H1 (cell line): Measurements from ENCODE around the gene VAMP4. TPM values are rescaled to one million over a fixed set of nuclear protein-coding genes. Genes with fewer than 3 reads are reported as not detected.

ENCODE experiments used
- CTCF ChIA-PET: fragments of 300-600 bp; sonication (Branson Sonifier 250); formaldehyde crosslinking; loops from one replicate; lab custom pipeline; 2021; ENCODE audit not compliant: partially characterized antibody; lab: Charles Lee
- POLR2A ChIA-PET: fragments of 300-600 bp; sonication (Branson Sonifier 250); formaldehyde crosslinking; loops from one replicate; lab custom pipeline; 2021; ENCODE audit warnings: inconsistent platforms; ENCODE audit not compliant: partially characterized antibody; lab: Charles Lee
- DNase-seq, 2 experiments: peaks; one replicate each; pipeline versions ENCODE4 v3.0.0 to v3.0.0-alpha.2; 2010 to 2022; ENCODE audit warnings: low spot score in 2 of 2, low read depth in 1 of 2, mixed read lengths in 1 of 2
- FAIRE-seq: peaks from 2 replicates; lab custom pipeline; 2011; peaks lifted over from hg19 to GRCh38; lab: Jason Lieb, UNC
- H2AFZ ChIP-seq: 2 replicates; pipeline ENCODE4 v1.8.1; 2012; ENCODE audit warnings: low read length, inconsistent platforms
- H2AK5ac ChIP-seq: 2 replicates; pipeline ENCODE4 v1.6.1; 2013; ENCODE audit warnings: low read depth, low read length
- H2BK120ac ChIP-seq: replicated peaks from 2 replicates; pipeline ENCODE3; 2013; ENCODE audit warnings: low read depth, low read length, inconsistent platforms
- H2BK12ac ChIP-seq: 2 replicates; pipeline ENCODE4 v1.6.1; 2013; ENCODE audit warnings: low read depth, low read length
- H2BK15ac ChIP-seq: 2 replicates; pipeline ENCODE4 v1.6.1; 2013; ENCODE audit warnings: low read length
- H2BK20ac ChIP-seq: 2 replicates; pipeline ENCODE4 v1.6.1; 2013; ENCODE audit warnings: low read length
- H2BK5ac ChIP-seq: 2 replicates; pipeline ENCODE4 v1.6.1; 2013; ENCODE audit warnings: low read depth, low read length
- H3K14ac ChIP-seq: 2 replicates; pipeline ENCODE4 v1.6.1; 2013; ENCODE audit warnings: inconsistent platforms; ENCODE audit not compliant: insufficient read length
- H3K18ac ChIP-seq: 2 replicates; pipeline ENCODE4 v1.6.1; 2013; ENCODE audit warnings: low read length; ENCODE audit errors: extremely low read depth
- H3K23ac ChIP-seq: 2 replicates; pipeline ENCODE4 v1.6.1; 2013; ENCODE audit warnings: inconsistent platforms; ENCODE audit not compliant: insufficient read length
- H3K23me2 ChIP-seq: 2 replicates; pipeline ENCODE4 v1.6.1; 2013; ENCODE audit warnings: low read depth, low read length
- H3K27ac ChIP-seq: 2 replicates; pipeline ENCODE4 v1.6.1; 2011; ENCODE audit warnings: low read depth, low read length, inconsistent platforms
- H3K27me3 ChIP-seq, 4 experiments: replicated peaks in 1 of 4; 1 replicate in 1 of 4; 2 replicates in 3 of 4; pipeline versions ENCODE4 v1.6.1 to v1.8.1; 2011 to 2013; ENCODE audit warnings: low read length in 3 of 4, mild to moderate bottlenecking in 3 of 4, inconsistent platforms in 2 of 4, mixed read lengths in 2 of 4, moderate library complexity in 1 of 4; ENCODE audit not compliant: control insufficient read depth in 3 of 4, insufficient read depth in 3 of 4; ENCODE audit errors: extremely low read depth in 1 of 4
- H3K36me3 ChIP-seq, 4 experiments: 2 replicates each; pipeline versions ENCODE4 v1.6.1 to v1.8.1; 2011 to 2013; ENCODE audit warnings: mild to moderate bottlenecking in 4 of 4, low read length in 3 of 4, moderate library complexity in 2 of 4, control low read depth in 1 of 4, inconsistent platforms in 1 of 4; ENCODE audit not compliant: insufficient read depth in 4 of 4, control insufficient read depth in 2 of 4
- H3K4ac ChIP-seq: replicated peaks from 2 replicates; pipeline ENCODE3; 2013; ENCODE audit warnings: low read length, low read depth, mixed read lengths, inconsistent platforms; ENCODE audit not compliant: insufficient read length
- H3K4me1 ChIP-seq, 4 experiments: replicated peaks in 1 of 4; 1 replicate in 1 of 4; 2 replicates in 3 of 4; pipeline versions ENCODE4 v1.6.1 to v1.8.1; 2011 to 2013; ENCODE audit warnings: low read length in 3 of 4, inconsistent platforms in 2 of 4, mixed read lengths in 1 of 4; ENCODE audit not compliant: insufficient read depth in 4 of 4, control insufficient read depth in 3 of 4
- H3K4me2 ChIP-seq, 2 experiments: 2 replicates each; pipeline versions ENCODE4 v1.6.1 to v1.8.1; 2011 to 2013; ENCODE audit warnings: low read depth in 2 of 2, low read length in 2 of 2, control low read depth in 1 of 2, inconsistent platforms in 1 of 2, mild to moderate bottlenecking in 1 of 2; ENCODE audit not compliant: insufficient read depth in 1 of 2
- H3K4me3 ChIP-seq, 4 experiments: fragments of 200-600, 300-600 bp in 1 of 4; sonication (generic), shearing (Covaris generic), sonication (Bioruptor Twin) in 1 of 4; 2 replicates each; pipeline versions ENCODE4 v1.5.1 to v1.8.1; 2011 to 2016; ENCODE audit warnings: low read length in 4 of 4, low read depth in 3 of 4, control low read depth in 2 of 4, inconsistent platforms in 2 of 4, mild to moderate bottlenecking in 2 of 4, mixed read lengths in 1 of 4, moderate library complexity in 1 of 4; ENCODE audit not compliant: insufficient read depth in 2 of 4; ENCODE audit errors: extremely low read depth in 1 of 4
- H3K56ac ChIP-seq: replicated peaks from 2 replicates; pipeline ENCODE3; 2013; ENCODE audit warnings: low read depth, mild to moderate bottlenecking, mixed read lengths, low read length, inconsistent platforms; ENCODE audit not compliant: insufficient read length
- H3K79me1 ChIP-seq: 2 replicates; pipeline ENCODE4 v1.6.1; 2013; ENCODE audit warnings: low read depth, low read length, control low read depth
- H3K79me2 ChIP-seq, 2 experiments: 2 replicates each; pipeline versions ENCODE4 v1.6.1 to v1.8.1; 2012 to 2013; ENCODE audit warnings: low read length in 2 of 2, mild to moderate bottlenecking in 2 of 2, inconsistent platforms in 1 of 2; ENCODE audit not compliant: insufficient read depth in 2 of 2, control insufficient read depth in 1 of 2
- H3K9ac ChIP-seq, 4 experiments: replicated peaks in 1 of 4; 1 replicate in 1 of 4; 2 replicates in 3 of 4; pipeline versions ENCODE4 v1.6.1 to v1.8.1; 2011 to 2013; ENCODE audit warnings: low read depth in 3 of 4, low read length in 3 of 4, control low read depth in 2 of 4, mild to moderate bottlenecking in 2 of 4, moderate library complexity in 2 of 4, inconsistent platforms in 1 of 4; ENCODE audit errors: extremely low read depth in 1 of 4
- H3K9me3 ChIP-seq, 2 experiments: 2 replicates each; pipeline versions ENCODE4 v1.6.1 to v1.8.1; 2012 to 2013; ENCODE audit warnings: mild to moderate bottlenecking in 2 of 2, moderate library complexity in 2 of 2, control low read depth in 1 of 2, inconsistent platforms in 1 of 2, low read depth in 1 of 2, low read length in 1 of 2, mixed read lengths in 1 of 2; ENCODE audit not compliant: insufficient read depth in 2 of 2
- H4K20me1 ChIP-seq, 2 experiments: replicated peaks in 1 of 2; 2 replicates each; pipeline versions ENCODE3 to v1.8.1; 2011 to 2013; ENCODE audit warnings: inconsistent platforms in 2 of 2, low read length in 2 of 2, mild to moderate bottlenecking in 1 of 2; ENCODE audit not compliant: insufficient read depth in 2 of 2, control insufficient read depth in 1 of 2
- H4K5ac ChIP-seq: 2 replicates; pipeline ENCODE4 v1.6.1; 2013; ENCODE audit warnings: low read length, low read depth, mixed read lengths, inconsistent platforms; ENCODE audit not compliant: insufficient read length
- H4K8ac ChIP-seq: 2 replicates; pipeline ENCODE4 v1.8.0; 2013; ENCODE audit warnings: mild to moderate bottlenecking, moderate library complexity, low read length, inconsistent platforms; ENCODE audit not compliant: insufficient read depth; ENCODE audit errors: extremely low read depth
- H4K91ac ChIP-seq: replicated peaks from 2 replicates; pipeline ENCODE3; 2013; ENCODE audit warnings: low read length, mixed read lengths, inconsistent platforms; ENCODE audit not compliant: insufficient read length
- HDAC2 ChIP-seq, 2 experiments: fragments of 300-600 bp in 1 of 2; sonication (generic) in 1 of 2; IDR thresholded peaks; 2 replicates each; pipeline ENCODE4 v1.6.1; 2011 to 2012; ENCODE audit warnings: low read depth in 2 of 2, low read length in 2 of 2, mild to moderate bottlenecking in 2 of 2, moderate library complexity in 2 of 2, borderline replicate concordance in 1 of 2, inconsistent platforms in 1 of 2
- MAX ChIP-seq: IDR thresholded peaks from 2 replicates; pipeline ENCODE4 v1.6.1; 2012; ENCODE audit warnings: inconsistent platforms
- RNF2 ChIP-seq: fragments of 200-900, 300-1000 bp; sonication (generic); IDR thresholded peaks from 2 replicates; pipeline ENCODE4 v1.7.1; 2016; ENCODE audit warnings: borderline replicate concordance, low read depth, mild to moderate bottlenecking, antibody characterized with exemption, low read length; ENCODE audit not compliant: poor library complexity, severe bottlenecking; ENCODE audit errors: missing control alignments
- SRF ChIP-seq: IDR thresholded peaks from 2 replicates; pipeline ENCODE4 v1.6.1; 2011; ENCODE audit warnings: mild to moderate bottlenecking, low read depth, low read length, moderate library complexity
- WGBS, 2 experiments: shearing (Covaris generic) in 1 of 2; methylation state at CpG; one replicate each; pipeline versions ENCODE4 v1.1.6 to v1.1.7; 2013 to 2015; ENCODE audit warnings: low lambda C conversion rate in 2 of 2, mixed read lengths in 2 of 2, inconsistent platforms in 1 of 2, low coverage in 1 of 2, missing lambda C conversion rate in 1 of 2; ENCODE audit not compliant: insufficient replicate concordance in 2 of 2, insufficient coverage in 1 of 2, insufficient read length in 1 of 2; ENCODE audit errors: extremely low coverage in 1 of 2, missing lambda C conversion rate in 1 of 2; 5-methylcytosine and 5-hydroxymethylcytosine counted together
- polyA plus RNA-seq, 7 experiments: library from polyadenylated mRNA; depleted of rRNA in 3 of 7; stranded (reverse) in 5 of 7; unstranded in 2 of 7; fragments of >200 nt in 5 of 7; fragments of 200-250 nt in 2 of 7; gene quantifications; 1 replicate in 5 of 7; 2 replicates in 1 of 7; 4 replicates in 1 of 7; pipeline versions ENCODE4 v1.2.1 to v1.2.3, GENCODE V29; 2011 to 2013; ENCODE audit warnings: missing spikeins in 2 of 7, mixed read lengths in 2 of 7
- total RNA-seq: library from RNA; stranded (reverse); fragmentation: NEBNext Ultra II Directional; extraction: Animal tissue kit (Norgen Biotek cat#: 25700); gene quantifications from 2 replicates; pipeline ENCODE4 v1.2.1, GENCODE V29; 2021

Gene VAMP4
- total and polyA plus RNA-seq, 2 of the 8 experiments (the other 6 are each of a cell fraction or from before 2014, with no cell fraction given), result 1.6 to 13.9 TPM

- Histone ChIP-seq H2AK5ac (no peak overlapping the region), H3K14ac (no peak overlapping the region), H3K36me3 (no peaks in the 10 kb centered on the region), H2BK12ac (no peak overlapping the region), H2BK120ac (no peak overlapping the region), H4K20me1 (no peaks in the 10 kb centered on the region), H3K79me2 (no peaks in the 10 kb centered on the region), H3K56ac (no peak overlapping the region), H3K9me3 (no peaks in the 10 kb centered on the region), H4K5ac (no peak overlapping the region), H3K79me1 (no peaks in the 10 kb centered on the region), H3K27ac (no peak overlapping the region), H3K9ac (no peak overlapping the region), H3K4me1 (peaks cover 0 to 5% (median 0%) of the 10 kb centered on the region in 4 experiments; a peak in 1 of 7 replicates), H3K23ac (no peak overlapping the region), H4K8ac (no peak overlapping the region), H3K4me2 (no peak overlapping the region), H2BK5ac (no peak overlapping the region), H2BK20ac (no peak overlapping the region), H3K4me3 (no peak overlapping the region), H3K27me3 (no peaks in the 10 kb centered on the region), H2AFZ (no peak overlapping the region), H3K18ac (no peak overlapping the region), H4K91ac (no peak overlapping the region), H3K4ac (no peak overlapping the region), H2BK15ac (no peak overlapping the region), H3K23me2 (no peaks in the 10 kb centered on the region)
- 93% methylated on average over 1 of the region's 1 CpG; no CpG with 5 or more reads in 1 of the 2 experiments for WGBS, 2 experiments
- no peak for FAIRE-seq
- no peak for DNase-seq
- ChIA-PET CTCF (interaction anchor here (1.3 to 9.7 kb wide), 3 partner anchors 11 to 87 kb away, joined by 3 to 143 read pairs (median 61); no protein-coding TSS in a partner anchor), POLR2A (interaction anchor here (1.4 to 1.9 kb wide), 3 partner anchors 9 to 168 kb away, joined by 4 to 7 read pairs (median 4); partner anchors contain the start of genes PRRC2C and VAMP4)
- TF ChIP-seq HDAC2 (IDR thresholded peaks at IDR 0.05; ENCODE audit: borderline replicate concordance in 1 of 2, low read depth in 2 of 2, low read length in 2 of 2) (no peak), RNF2 (no peak), SRF (no peak), MAX (no peak)
Observed at GRCh38 chr1:171653796-171654195, 88.1 kb downstream of the VAMP4 start.
